Neural cell (in vitro differentiated cells): ENCODE results near the gene SNTB2. TPM values are rescaled to one million over a fixed set of nuclear protein-coding genes. Genes with fewer than 3 reads are reported as not detected.
"Not testable (repeated sequence)": the region's sequence is repeated elsewhere in the genome, so short reads cannot be mapped to it uniquely, and the experiment has no call there.

ENCODE experiments used
- H2AFZ ChIP-seq: fragments of 200-600, 300-800 bp; sonication (generic), shearing (Covaris generic); 2 replicates; pipeline ENCODE4 v1.6.0; 2014; ENCODE audit warnings: low read depth, mild to moderate bottlenecking, antibody characterized with exemption, low read length, moderate library complexity
- H3F3A ChIP-seq: fragments of 200-600 bp; shearing (Covaris generic); 2 replicates; pipeline ENCODE4 v1.6.1; 2016; ENCODE audit warnings: mild to moderate bottlenecking, moderate library complexity, mixed read lengths, antibody characterized with exemption, low read length; ENCODE audit not compliant: insufficient read depth, poor library complexity, severe bottlenecking
- H3K27ac ChIP-seq: fragments of 200-600, 300-800 bp; sonication (generic), shearing (Covaris generic); 2 replicates; pipeline ENCODE4 v1.5.1; 2014; ENCODE audit warnings: mild to moderate bottlenecking, low read length, moderate library complexity
- H3K27me3 ChIP-seq: fragments of 300-800, 200-600 bp; sonication (generic), shearing (Covaris generic); 2 replicates; pipeline ENCODE4 v1.6.0; 2014; ENCODE audit warnings: mild to moderate bottlenecking, low read depth, low read length, moderate library complexity; ENCODE audit not compliant: insufficient read depth
- H3K36me3 ChIP-seq: fragments of 300-800, 200-600 bp; sonication (generic), shearing (Covaris generic); 2 replicates; pipeline ENCODE4 v1.5.1; 2014; ENCODE audit warnings: mild to moderate bottlenecking, antibody characterized with exemption, low read length, moderate library complexity; ENCODE audit not compliant: insufficient read depth
- H3K4me2 ChIP-seq: fragments of 300-800, 200-600 bp; sonication (generic), shearing (Covaris generic); 2 replicates; pipeline ENCODE4 v1.6.0; 2014; ENCODE audit warnings: mild to moderate bottlenecking, low read length
- H3K4me3 ChIP-seq: fragments of 300-800, 200-600 bp; sonication (generic), shearing (Covaris generic); 2 replicates; pipeline ENCODE4 v1.5.1; 2014; ENCODE audit warnings: mild to moderate bottlenecking, low read length, moderate library complexity
- H3K79me2 ChIP-seq: fragments of 200-600 bp; shearing (Covaris generic); replicated peaks from 2 replicates; pipeline ENCODE4 v1.6.0; 2014; ENCODE audit warnings: mild to moderate bottlenecking, low read length, moderate library complexity; ENCODE audit not compliant: insufficient read depth
- H3K9ac ChIP-seq: fragments of 300-800, 200-600 bp; sonication (generic), shearing (Covaris generic); 2 replicates; pipeline ENCODE4 v1.6.1; 2016; ENCODE audit warnings: mild to moderate bottlenecking, low read length, mixed read lengths
- H3K9me2 ChIP-seq: fragments of 200-600 bp; shearing (Covaris generic); 2 replicates; pipeline ENCODE4 v1.6.1; 2016; ENCODE audit warnings: mild to moderate bottlenecking, low read length, mixed read lengths; ENCODE audit not compliant: insufficient read depth
- H3K9me3 ChIP-seq: fragments of 200-600, 300-800 bp; sonication (generic), shearing (Covaris generic); 2 replicates; pipeline ENCODE4 v1.6.1; 2016; ENCODE audit warnings: mild to moderate bottlenecking, mixed run types, low read length, moderate library complexity, mixed read lengths
- H4K20me1 ChIP-seq: fragments of 200-600 bp; shearing (Covaris generic); 2 replicates; pipeline ENCODE4 v1.6.1; 2016; ENCODE audit warnings: mild to moderate bottlenecking, mixed run types; ENCODE audit not compliant: insufficient read depth
- EP300 ChIP-seq: fragments of 450-650 bp; conservative IDR thresholded peaks from 2 replicates; pipeline ENCODE4 v1.6.1; 2014; ENCODE audit warnings: antibody characterized with exemption, mild to moderate bottlenecking, moderate library complexity; ENCODE audit not compliant: poor library complexity, severe bottlenecking
- EZH2 ChIP-seq: fragments of 200-600, 300-800 bp; shearing (Covaris generic), sonication (generic); IDR thresholded peaks from 2 replicates; pipeline ENCODE4 v1.6.1; 2014; ENCODE audit warnings: antibody characterized with exemption, low read length, borderline replicate concordance, mild to moderate bottlenecking; ENCODE audit not compliant: insufficient read depth, poor library complexity, severe bottlenecking
- MXI1 ChIP-seq: fragments of 450-650 bp; conservative IDR thresholded peaks from 2 replicates; pipeline ENCODE4 v1.6.1; 2014; ENCODE audit warnings: antibody characterized with exemption, mild to moderate bottlenecking; ENCODE audit not compliant: poor library complexity, severe bottlenecking
- POLR2AphosphoS5 ChIP-seq: IDR thresholded peaks from 2 replicates; pipeline ENCODE4 v1.6.1; 2012
- RAD21 ChIP-seq: fragments of 450-650 bp; conservative IDR thresholded peaks from 2 replicates; pipeline ENCODE4 v1.6.1; 2014; ENCODE audit warnings: antibody characterized with exemption, mild to moderate bottlenecking, moderate library complexity
- SMC3 ChIP-seq: fragments of 450-650 bp; conservative IDR thresholded peaks from 2 replicates; pipeline ENCODE4 v1.6.1; 2014; ENCODE audit warnings: antibody characterized with exemption, mild to moderate bottlenecking, moderate library complexity; ENCODE audit not compliant: poor library complexity
- TAF1 ChIP-seq: IDR thresholded peaks from 2 replicates; pipeline ENCODE4 v1.6.1; 2012; ENCODE audit warnings: low read depth
- polyA plus RNA-seq: library from polyadenylated mRNA; depleted of rRNA; stranded (reverse); fragments of >200 nt; gene quantifications from 2 replicates; pipeline ENCODE4 v1.2.3, GENCODE V29; 2014
- TF ChIP-seq, protein P1 (sequence below): IDR thresholded peaks from 2 replicates; pipeline ENCODE4 v1.6.1; 2012; ENCODE audit warnings: borderline replicate concordance
- TF ChIP-seq, protein P2 (sequence below): fragments of 450-650 bp; IDR thresholded peaks from 2 replicates; pipeline ENCODE4 v1.5.1; 2014; ENCODE audit warnings: antibody characterized with exemption, mild to moderate bottlenecking, moderate library complexity; ENCODE audit not compliant: poor library complexity, severe bottlenecking

SNTB2 gene
- polyA plus RNA-seq, 1 donor from 2014 or later = 7.0 TPM

DNA sequence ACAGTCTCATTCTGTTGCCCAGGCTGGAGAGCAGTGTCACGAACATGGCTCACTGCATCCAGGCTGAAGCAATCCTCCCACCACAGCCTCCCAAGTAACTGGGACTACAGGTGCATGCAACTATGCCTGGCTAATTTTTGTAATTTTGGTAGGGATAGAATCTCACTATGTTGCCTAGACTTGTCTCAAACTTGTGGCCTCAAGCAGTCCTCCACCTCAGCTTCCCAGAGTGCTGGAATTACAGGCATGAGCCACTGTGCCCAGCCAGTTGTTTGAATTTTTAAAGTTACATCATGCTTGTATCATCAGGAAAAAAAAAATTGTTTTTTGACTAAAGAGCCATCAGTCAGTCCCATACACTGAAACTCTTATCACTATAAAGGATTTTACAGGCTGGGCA is 107.1 kb downstream of the SNTB2 start:
- Histone ChIP-seq H4K20me1 (no peaks in the 10 kb centered on the region), H2AFZ (no peak overlapping the region), H3F3A (no peaks in the 10 kb centered on the region), H3K27ac (no peak overlapping the region), H3K9me3 (no peaks in the 10 kb centered on the region), H3K79me2 (no peaks in the 10 kb centered on the region), H3K9me2 (no peaks in the 10 kb centered on the region), H3K27me3 (no peaks in the 10 kb centered on the region), H3K4me2 (no peak overlapping the region), H3K36me3 (no peaks in the 10 kb centered on the region), H3K4me3 (no peak overlapping the region), H3K9ac (no peak overlapping the region)
- TF ChIP-seq, protein P1, sequence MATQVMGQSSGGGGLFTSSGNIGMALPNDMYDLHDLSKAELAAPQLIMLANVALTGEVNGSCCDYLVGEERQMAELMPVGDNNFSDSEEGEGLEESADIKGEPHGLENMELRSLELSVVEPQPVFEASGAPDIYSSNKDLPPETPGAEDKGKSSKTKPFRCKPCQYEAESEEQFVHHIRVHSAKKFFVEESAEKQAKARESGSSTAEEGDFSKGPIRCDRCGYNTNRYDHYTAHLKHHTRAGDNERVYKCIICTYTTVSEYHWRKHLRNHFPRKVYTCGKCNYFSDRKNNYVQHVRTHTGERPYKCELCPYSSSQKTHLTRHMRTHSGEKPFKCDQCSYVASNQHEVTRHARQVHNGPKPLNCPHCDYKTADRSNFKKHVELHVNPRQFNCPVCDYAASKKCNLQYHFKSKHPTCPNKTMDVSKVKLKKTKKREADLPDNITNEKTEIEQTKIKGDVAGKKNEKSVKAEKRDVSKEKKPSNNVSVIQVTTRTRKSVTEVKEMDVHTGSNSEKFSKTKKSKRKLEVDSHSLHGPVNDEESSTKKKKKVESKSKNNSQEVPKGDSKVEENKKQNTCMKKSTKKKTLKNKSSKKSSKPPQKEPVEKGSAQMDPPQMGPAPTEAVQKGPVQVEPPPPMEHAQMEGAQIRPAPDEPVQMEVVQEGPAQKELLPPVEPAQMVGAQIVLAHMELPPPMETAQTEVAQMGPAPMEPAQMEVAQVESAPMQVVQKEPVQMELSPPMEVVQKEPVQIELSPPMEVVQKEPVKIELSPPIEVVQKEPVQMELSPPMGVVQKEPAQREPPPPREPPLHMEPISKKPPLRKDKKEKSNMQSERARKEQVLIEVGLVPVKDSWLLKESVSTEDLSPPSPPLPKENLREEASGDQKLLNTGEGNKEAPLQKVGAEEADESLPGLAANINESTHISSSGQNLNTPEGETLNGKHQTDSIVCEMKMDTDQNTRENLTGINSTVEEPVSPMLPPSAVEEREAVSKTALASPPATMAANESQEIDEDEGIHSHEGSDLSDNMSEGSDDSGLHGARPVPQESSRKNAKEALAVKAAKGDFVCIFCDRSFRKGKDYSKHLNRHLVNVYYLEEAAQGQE = no peak
- TF ChIP-seq EZH2 (no peak), SMC3 (no peak), MXI1 (no peak), EP300 (no peak), RAD21 (no peak), POLR2AphosphoS5 (no peak), TAF1 (no peak)
- TF ChIP-seq, protein P2, sequence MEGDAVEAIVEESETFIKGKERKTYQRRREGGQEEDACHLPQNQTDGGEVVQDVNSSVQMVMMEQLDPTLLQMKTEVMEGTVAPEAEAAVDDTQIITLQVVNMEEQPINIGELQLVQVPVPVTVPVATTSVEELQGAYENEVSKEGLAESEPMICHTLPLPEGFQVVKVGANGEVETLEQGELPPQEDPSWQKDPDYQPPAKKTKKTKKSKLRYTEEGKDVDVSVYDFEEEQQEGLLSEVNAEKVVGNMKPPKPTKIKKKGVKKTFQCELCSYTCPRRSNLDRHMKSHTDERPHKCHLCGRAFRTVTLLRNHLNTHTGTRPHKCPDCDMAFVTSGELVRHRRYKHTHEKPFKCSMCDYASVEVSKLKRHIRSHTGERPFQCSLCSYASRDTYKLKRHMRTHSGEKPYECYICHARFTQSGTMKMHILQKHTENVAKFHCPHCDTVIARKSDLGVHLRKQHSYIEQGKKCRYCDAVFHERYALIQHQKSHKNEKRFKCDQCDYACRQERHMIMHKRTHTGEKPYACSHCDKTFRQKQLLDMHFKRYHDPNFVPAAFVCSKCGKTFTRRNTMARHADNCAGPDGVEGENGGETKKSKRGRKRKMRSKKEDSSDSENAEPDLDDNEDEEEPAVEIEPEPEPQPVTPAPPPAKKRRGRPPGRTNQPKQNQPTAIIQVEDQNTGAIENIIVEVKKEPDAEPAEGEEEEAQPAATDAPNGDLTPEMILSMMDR = no peak

DNA sequence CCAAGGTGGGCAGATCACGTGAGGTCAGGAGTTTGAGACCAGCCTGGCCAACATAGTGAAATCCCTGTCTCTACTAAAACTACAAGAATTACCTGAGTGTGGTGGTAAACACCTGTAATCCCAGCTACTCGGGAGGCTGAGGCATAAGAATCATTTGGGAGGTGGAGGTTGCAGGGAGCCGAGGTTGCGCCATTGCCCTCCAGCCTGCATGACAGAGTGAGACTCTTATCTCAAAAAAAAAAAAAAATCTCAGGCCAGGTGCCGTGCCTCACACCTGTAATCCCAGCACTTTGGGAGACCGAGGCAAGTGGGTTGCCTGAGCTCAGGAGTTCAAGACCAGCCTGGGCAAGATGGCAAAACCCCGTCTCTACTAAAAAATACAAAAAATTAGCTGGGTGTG is 109.8 kb downstream of the SNTB2 start:
- H4K20me1 ChIP-seq, H3K27ac ChIP-seq, H3K79me2 ChIP-seq, H3K27me3 ChIP-seq, H3K4me3 ChIP-seq, H3K9me3 ChIP-seq, H3K36me3 ChIP-seq, H2AFZ ChIP-seq, H3K4me2 ChIP-seq, H3F3A ChIP-seq, H3K9ac ChIP-seq, H3K9me2 ChIP-seq: not testable (repeated sequence)

DNA sequence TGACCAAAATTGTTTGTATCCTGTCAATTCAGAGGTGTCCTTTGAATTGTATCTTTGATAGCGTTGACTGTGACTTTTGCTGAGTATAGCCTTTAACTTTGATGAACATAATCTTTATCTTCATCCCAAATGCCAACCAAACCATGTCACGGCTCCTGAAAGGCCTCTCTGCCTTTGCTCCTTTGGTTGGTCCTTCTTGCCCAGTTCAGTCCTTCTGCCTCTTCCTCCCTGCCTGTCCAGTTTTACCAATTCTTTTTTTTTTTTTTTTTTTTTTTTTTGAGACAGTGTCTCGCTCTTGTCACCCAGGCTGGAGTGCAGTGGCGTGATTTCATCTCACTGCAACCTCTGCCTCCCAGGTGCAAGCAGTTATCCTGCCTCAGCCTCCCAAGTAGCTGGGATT is 111.3 kb downstream of the SNTB2 start:
- Histone ChIP-seq H3K36me3 (no peaks in the 10 kb centered on the region), H3K4me3 (no peak overlapping the region), H3K79me2 (no peaks in the 10 kb centered on the region), H3K27ac (no peak overlapping the region), H2AFZ (no peak overlapping the region), H4K20me1 (no peaks in the 10 kb centered on the region), H3F3A (no peaks in the 10 kb centered on the region), H3K4me2 (no peak overlapping the region), H3K9ac (no peak overlapping the region), H3K9me2 (no peaks in the 10 kb centered on the region), H3K9me3 (no peaks in the 10 kb centered on the region), H3K27me3 (no peaks in the 10 kb centered on the region)
- TF ChIP-seq EZH2 = no peak
- TF ChIP-seq TAF1 = no peak
- TF ChIP-seq RAD21 = no peak
- no peak for TF ChIP-seq MXI1
- TF ChIP-seq, protein P2 = no peak
- TF ChIP-seq EP300 = no peak
- no peak for TF ChIP-seq SMC3
- TF ChIP-seq, protein P1 = no peak
- TF ChIP-seq POLR2AphosphoS5 = no peak
